ENCODE measurements around the gene ZNF436. TPM values are rescaled to one million over a fixed set of nuclear protein-coding genes. Genes with fewer than 3 reads are reported as not detected.
A peak's percentile ranks its signal among the peaks of the same experiment; 100 is the strongest.

ZNF436 gene
- total RNA-seq = 1 to 10 TPM; 4.5 to 7.8 (median 5.7) TPM
- 10.3 TPM for total RNA-seq (2013)

- intact Hi-C loops (cut with micrococcal nuclease) = no loop called here
- H3K27ac ChIP-seq (ENCODE audit: low read length) = peak within 1 kb of the TSS; percentile 85
- no peak for TF ChIP-seq CTCF (IDR thresholded peaks at IDR 0.05)
- Mint-ChIP-seq H3K4me1 (peaks cover 35 to 43% of the 10 kb centered on the region in 2 donors), H3K27ac (peak within 1 kb of the TSS; percentile 93 to 98), H3K9me3 (no peaks in the 10 kb centered on the region), H3K27me3 (ENCODE audit: low read depth in 2 of 2) (no peaks in the 10 kb centered on the region), H3K4me3 (peak within 1 kb of the TSS; percentile 95), H3K36me3 (no peaks in the 10 kb centered on the region)
- no peaks in the 10 kb centered on the region for H3K9me3 ChIP-seq (ENCODE audit: control insufficient read depth, insufficient read depth, low read length)
- H3K27me3 ChIP-seq (ENCODE audit: control insufficient read depth, insufficient read depth, low read length) = no peaks in the 10 kb centered on the region
- WGBS (ENCODE audit: insufficient coverage) = under 1% methylated on average over 27 of the region's 29 CpGs
- H3K4me1 ChIP-seq (ENCODE audit: control insufficient read depth, insufficient read depth, low read length) = peaks cover 21% of the 10 kb centered on the region
- peak within 1 kb of the TSS; percentile 98 for H3K4me3 ChIP-seq (ENCODE audit: low read length)
- DNase-seq (peak in 1 of 2 donors; percentile 68), ATAC-seq (no peak)
- H3K36me3 ChIP-seq (ENCODE audit: control insufficient read depth, insufficient read depth, low read length) = peaks cover 2% of the 10 kb centered on the region
Measured at GRCh38 chr1:23369335-23370013, at the start of gene ZNF436. Gene ZNF436, minus strand, starts transcription at chr1:23369836. Its CDS starts 1,831 bp downstream, at chr1:23368005.

GRCh38 chr1:23419180-23419579 lies 49.5 kb upstream of the ZNF436 start:
- Mint-ChIP-seq H3K4me3 (no peak overlapping the region), H3K27ac (no peak overlapping the region), H3K4me1 (peaks cover 19 to 21% of the 10 kb centered on the region in 2 donors), H3K9me3 (no peaks in the 10 kb centered on the region), H3K27me3 (ENCODE audit: low read depth in 2 of 2) (peaks cover 7 to 8% of the 10 kb centered on the region in 2 donors), H3K36me3 (no peaks in the 10 kb centered on the region)
- ATAC-seq (no peak), DNase-seq (no peak)
- H3K27ac ChIP-seq (ENCODE audit: low read length) = no peak overlapping the region
- no peaks in the 10 kb centered on the region for H3K9me3 ChIP-seq (ENCODE audit: control insufficient read depth, insufficient read depth, low read length)
- H3K4me1 ChIP-seq (ENCODE audit: control insufficient read depth, insufficient read depth, low read length) = peaks cover 25% of the 10 kb centered on the region
- no peaks in the 10 kb centered on the region for H3K36me3 ChIP-seq (ENCODE audit: control insufficient read depth, insufficient read depth, low read length)
- H3K4me3 ChIP-seq (ENCODE audit: low read length) = no peak overlapping the region
- H3K27me3 ChIP-seq (ENCODE audit: control insufficient read depth, insufficient read depth, low read length) = peaks cover 4% of the 10 kb centered on the region
- 84% methylated on average over 6 of the region's 6 CpGs for WGBS (ENCODE audit: insufficient coverage)
- TF ChIP-seq CTCF (IDR thresholded peaks at IDR 0.05) = no peak
- intact Hi-C loops (cut with micrococcal nuclease) = no loop called here

GRCh38 chr1:23417570-23417969 lies 47.9 kb upstream of the ZNF436 start:
- TF ChIP-seq CTCF (IDR thresholded peaks at IDR 0.05) = no peak
- no peaks in the 10 kb centered on the region for H3K36me3 Mint-ChIP-seq
- H3K4me1 Mint-ChIP-seq = peaks cover 9% of the 10 kb centered on the region in 2 donors
- no peak overlapping the region for H3K4me3 ChIP-seq (ENCODE audit: low read length)
- 87% methylated on average over 3 of the region's 3 CpGs for WGBS (ENCODE audit: insufficient coverage)
- H3K9me3 Mint-ChIP-seq = no peaks in the 10 kb centered on the region
- intact Hi-C loops (cut with micrococcal nuclease) = no loop called here
- H3K4me1 ChIP-seq (ENCODE audit: control insufficient read depth, insufficient read depth, low read length) = peaks cover 10% of the 10 kb centered on the region
- DNase-seq = no peak
- no peak overlapping the region for H3K27ac Mint-ChIP-seq
- no peaks in the 10 kb centered on the region for H3K27me3 Mint-ChIP-seq (ENCODE audit: low read depth in 2 of 2)
- H3K4me3 Mint-ChIP-seq = no peak overlapping the region
- no peak for ATAC-seq
- no peak overlapping the region for H3K27ac ChIP-seq (ENCODE audit: low read length)
- no peaks in the 10 kb centered on the region for H3K27me3 ChIP-seq (ENCODE audit: control insufficient read depth, insufficient read depth, low read length)
- no peaks in the 10 kb centered on the region for H3K36me3 ChIP-seq (ENCODE audit: control insufficient read depth, insufficient read depth, low read length)
- no peaks in the 10 kb centered on the region for H3K9me3 ChIP-seq (ENCODE audit: control insufficient read depth, insufficient read depth, low read length)

- peaks cover 4% of the 10 kb centered on the region for H3K4me1 ChIP-seq (ENCODE audit: control insufficient read depth, insufficient read depth, low read length)
- H3K36me3 Mint-ChIP-seq = no peaks in the 10 kb centered on the region
- intact Hi-C loops (cut with micrococcal nuclease) = no loop called here
- H3K27me3 Mint-ChIP-seq (ENCODE audit: low read depth in 2 of 2) = no peaks in the 10 kb centered on the region
- no peak overlapping the region for H3K4me3 Mint-ChIP-seq
- H3K9me3 ChIP-seq (ENCODE audit: control insufficient read depth, insufficient read depth, low read length) = no peaks in the 10 kb centered on the region
- H3K4me1 Mint-ChIP-seq = peaks cover 3% of the 10 kb centered on the region in 2 donors
- DNase-seq = no peak
- WGBS (ENCODE audit: insufficient coverage) = 91% methylated on average over 4 of the region's 4 CpGs
- no peak overlapping the region for H3K27ac ChIP-seq (ENCODE audit: low read length)
- H3K9me3 Mint-ChIP-seq = no peaks in the 10 kb centered on the region
- no peak overlapping the region for H3K4me3 ChIP-seq (ENCODE audit: low read length)
- no peaks in the 10 kb centered on the region for H3K36me3 ChIP-seq (ENCODE audit: control insufficient read depth, insufficient read depth, low read length)
- no peak for TF ChIP-seq CTCF (IDR thresholded peaks at IDR 0.05)
- H3K27me3 ChIP-seq (ENCODE audit: control insufficient read depth, insufficient read depth, low read length) = no peaks in the 10 kb centered on the region
- no peak for ATAC-seq
- H3K27ac Mint-ChIP-seq = no peak overlapping the region
Measured at GRCh38 chr1:23416964-23417363, 47.3 kb upstream of the ZNF436 start.

Measured in natural killer cell (primary cell).